HEK293 (cell line): ENCODE results near the gene RNF41.

Experiments used
- CTCF ChIA-PET: fragments of 350-600 bp; formaldehyde crosslinking; extraction: SDS; loops from one replicate; lab custom pipeline; 2021; ENCODE audit warnings: antibody characterized with exemption; lab: Yijun Ruan, JAX
- POLR2A ChIA-PET: fragments of 300-600 bp; formaldehyde crosslinking; extraction: SDS; loops from one replicate; lab custom pipeline; 2020; ENCODE audit warnings: antibody characterized with exemption, inconsistent platforms; lab: Yijun Ruan, JAX
- H3K27ac ChIP-seq: fragments of 200-500 bp; sonication (Bioruptor generic); 2 replicates; pipeline ENCODE4 v1.5.1; 2014; ENCODE audit warnings: low read depth, low read length, control low read depth, inconsistent platforms; ENCODE audit errors: extremely low read depth
- H3K36me3 ChIP-seq, 2 experiments: fragments of 200-500 bp in 1 of 2; sonication (Bioruptor generic) in 1 of 2; 1 replicate in 1 of 2; 2 replicates in 1 of 2; pipeline ENCODE4 v1.5.1; 2014 to 2017; ENCODE audit warnings: inconsistent platforms in 2 of 2, low read length in 2 of 2; ENCODE audit not compliant: control insufficient read depth in 2 of 2, insufficient read depth in 1 of 2
- H3K4me1 ChIP-seq: fragments of 200-500 bp; sonication (Bioruptor generic); 2 replicates; pipeline ENCODE4 v1.5.1; 2014; ENCODE audit warnings: mild to moderate bottlenecking, low read length, inconsistent platforms; ENCODE audit not compliant: control insufficient read depth, insufficient read depth
- H3K4me3 ChIP-seq: 2 replicates; pipeline ENCODE4 v1.5.1; 2011; ENCODE audit warnings: low read depth, mild to moderate bottlenecking, control low read depth, low read length, moderate library complexity
- H3K9me3 ChIP-seq: fragments of 200-500 bp; sonication (Bioruptor generic); 2 replicates; pipeline ENCODE4 v1.5.1; 2014; ENCODE audit warnings: low read depth, low read length, inconsistent platforms; ENCODE audit not compliant: control insufficient read depth, insufficient read depth
- FEZF1 ChIP-seq: fragments of 450-650 bp; formaldehyde crosslinking; IDR thresholded peaks from 2 replicates; pipeline ENCODE4 v1.5.1; 2016; ENCODE audit warnings: missing biosample characterization, missing genetic modification characterization
- KLF1 ChIP-seq: fragments of 450-650 bp; formaldehyde crosslinking; IDR thresholded peaks from 2 replicates; pipeline ENCODE4 v1.5.1; 2016; ENCODE audit warnings: missing biosample characterization, missing genetic modification characterization
- KLF7 ChIP-seq: fragments of 450-650 bp; formaldehyde crosslinking; IDR thresholded peaks from 2 replicates; pipeline ENCODE4 v1.5.1; 2016; ENCODE audit warnings: missing biosample characterization, missing genetic modification characterization, borderline replicate concordance
- KLF9 ChIP-seq: fragments of 450-650 bp; formaldehyde crosslinking; IDR thresholded peaks from 2 replicates; pipeline ENCODE4 v1.5.1; 2016; ENCODE audit warnings: missing biosample characterization, missing genetic modification characterization, low read depth
- MYNN ChIP-seq: fragments of 450-650 bp; formaldehyde crosslinking; IDR thresholded peaks from 2 replicates; pipeline ENCODE4 v1.5.1; 2016; ENCODE audit warnings: missing biosample characterization, missing genetic modification characterization, borderline replicate concordance
- OVOL3 ChIP-seq: fragments of 450-650 bp; formaldehyde crosslinking; IDR thresholded peaks from 2 replicates; pipeline ENCODE4 v1.5.1; 2016; ENCODE audit warnings: missing biosample characterization, missing genetic modification characterization
- SCRT1 ChIP-seq: fragments of 450-650 bp; formaldehyde crosslinking; IDR thresholded peaks from 2 replicates; pipeline ENCODE4 v1.5.1; 2016; ENCODE audit warnings: missing biosample characterization, missing genetic modification characterization, borderline replicate concordance
- ZBTB1 ChIP-seq: fragments of 450-650 bp; formaldehyde crosslinking; IDR thresholded peaks from 2 replicates; pipeline ENCODE4 v1.5.1; 2016; ENCODE audit warnings: missing biosample characterization, missing genetic modification characterization
- ZFP37 ChIP-seq: fragments of 450-650 bp; formaldehyde crosslinking; IDR thresholded peaks from 2 replicates; pipeline ENCODE4 v1.5.1; 2016; ENCODE audit warnings: missing biosample characterization, missing genetic modification characterization
- ZFP69B ChIP-seq: fragments of 450-650 bp; formaldehyde crosslinking; IDR thresholded peaks from 2 replicates; pipeline ENCODE4 v1.5.1; 2016; ENCODE audit warnings: missing biosample characterization, missing genetic modification characterization
- ZNF157 ChIP-seq: fragments of 450-650 bp; formaldehyde crosslinking; IDR thresholded peaks from 2 replicates; pipeline ENCODE4 v1.5.1; 2016; ENCODE audit warnings: missing biosample characterization, missing genetic modification characterization
- ZNF239 ChIP-seq: fragments of 450-650 bp; formaldehyde crosslinking; IDR thresholded peaks from 2 replicates; pipeline ENCODE4 v1.5.1; 2016; ENCODE audit warnings: missing biosample characterization, missing genetic modification characterization
- ZNF48 ChIP-seq: fragments of 450-650 bp; formaldehyde crosslinking; IDR thresholded peaks from 2 replicates; pipeline ENCODE4 v1.5.1; 2016; ENCODE audit warnings: missing biosample characterization, missing genetic modification characterization
- ZNF501 ChIP-seq: fragments of 450-650 bp; formaldehyde crosslinking; IDR thresholded peaks from 2 replicates; pipeline ENCODE4 v1.5.1; 2016; ENCODE audit warnings: missing biosample characterization, missing genetic modification characterization
- ZNF561 ChIP-seq: fragments of 450-650 bp; IDR thresholded peaks from 2 replicates; pipeline ENCODE4 v1.5.1; 2018; ENCODE audit warnings: missing biosample characterization, missing genetic modification characterization, borderline replicate concordance
- ZNF660 ChIP-seq: fragments of 450-650 bp; IDR thresholded peaks from 2 replicates; pipeline ENCODE4 v1.5.1; 2018; ENCODE audit warnings: missing biosample characterization, mild to moderate bottlenecking, missing genetic modification characterization
- ZNF664 ChIP-seq: fragments of 450-650 bp; formaldehyde crosslinking; IDR thresholded peaks from 2 replicates; pipeline ENCODE4 v1.5.1; 2016; ENCODE audit warnings: missing biosample characterization, missing genetic modification characterization
- ZNF776 ChIP-seq: fragments of 450-650 bp; formaldehyde crosslinking; IDR thresholded peaks from 2 replicates; pipeline ENCODE4 v1.5.0; 2017; ENCODE audit warnings: missing biosample characterization, missing genetic modification characterization, borderline replicate concordance
- ZNF792 ChIP-seq: fragments of 450-650 bp; formaldehyde crosslinking; IDR thresholded peaks from 2 replicates; pipeline ENCODE4 v1.5.1; 2016; ENCODE audit warnings: missing biosample characterization, missing genetic modification characterization
- TF ChIP-seq, protein P1 (sequence below): fragments of 450-650 bp; formaldehyde crosslinking; IDR thresholded peaks from 2 replicates; pipeline ENCODE4 v1.5.1; 2016; ENCODE audit warnings: missing biosample characterization, missing genetic modification characterization
- TF ChIP-seq, protein P2 (sequence below): fragments of 450-650 bp; formaldehyde crosslinking; IDR thresholded peaks from 2 replicates; pipeline ENCODE4 v1.5.1; 2016; ENCODE audit warnings: missing biosample characterization, missing genetic modification characterization, borderline replicate concordance
- TF ChIP-seq, protein P3 (sequence below): fragments of 450-650 bp; formaldehyde crosslinking; IDR thresholded peaks from 2 replicates; pipeline ENCODE4 v1.5.1; 2016; ENCODE audit warnings: missing biosample characterization, missing genetic modification characterization
- TF ChIP-seq, protein P4 (sequence below): fragments of 450-650 bp; formaldehyde crosslinking; IDR thresholded peaks from 2 replicates; pipeline ENCODE4 v1.5.0; 2017; ENCODE audit warnings: missing biosample characterization, missing genetic modification characterization, borderline replicate concordance

Gene RNF41

DNA sequence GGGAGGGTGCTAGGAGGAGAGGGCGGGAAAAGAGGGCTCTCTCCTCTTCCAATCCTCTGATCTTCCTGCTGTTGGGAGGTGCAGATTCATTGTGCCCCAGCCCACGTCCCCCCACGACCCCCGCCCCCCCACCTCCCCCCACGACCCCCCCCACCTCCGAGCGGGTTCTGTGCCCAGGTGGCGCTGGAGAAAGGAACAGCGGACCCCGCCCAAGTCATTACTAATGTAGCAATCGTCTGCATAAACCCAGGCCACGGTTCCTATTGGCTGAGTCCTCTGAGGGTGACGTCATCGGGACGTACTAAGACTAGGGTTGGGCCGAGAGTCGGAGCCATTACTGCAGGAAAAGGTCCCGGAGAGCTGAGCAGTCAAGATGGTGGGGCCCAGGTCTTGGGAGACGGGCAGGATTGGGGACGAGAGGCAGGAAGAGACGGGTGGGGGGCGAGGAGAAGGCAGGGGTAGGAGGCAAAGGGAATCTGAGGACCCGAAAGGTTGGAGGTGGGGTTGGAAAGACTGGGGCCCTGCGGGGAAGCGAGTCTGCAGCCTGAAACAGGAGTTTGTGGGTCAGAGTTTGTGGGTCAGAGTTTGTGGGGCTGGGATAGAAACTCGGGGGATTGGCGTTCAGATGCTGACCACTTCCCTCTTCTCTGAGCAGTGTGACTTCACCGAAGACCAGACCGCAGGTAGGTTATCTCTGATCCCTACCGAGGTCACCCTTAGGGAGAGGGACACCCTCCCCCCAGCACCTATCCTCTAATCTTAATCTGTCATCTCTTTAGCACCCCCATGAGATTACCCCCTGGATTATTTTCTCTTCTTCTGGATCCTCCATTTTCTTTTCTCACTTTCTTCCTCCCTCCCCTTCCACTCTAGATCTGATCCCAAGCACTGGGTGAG lies 63.4 kb downstream of the RNF41 start, which contains the start of gene MYL6:
TSS of gene MYL6 (plus strand) at position 331 of the 897 bp plus-strand sequence. CDS start at position 374, 43 bp downstream.
- Histone ChIP-seq H3K27ac (peak within 1 kb of the TSS; percentile 92), H3K36me3 (peaks cover 16 to 63% of the 10 kb centered on the region in 2 experiments), H3K9me3 (no peaks in the 10 kb centered on the region), H3K4me3 (peak within 1 kb of the TSS; percentile 90), H3K4me1 (peaks cover 3% of the 10 kb centered on the region; the same call in 1 of the 2 replicates)
- ChIA-PET POLR2A (interaction anchor here (0.5 to 2.8 kb wide), 18 partner anchors 10 to 478 kb away, joined by 3 to 42 read pairs (median 4); partner anchors contain the start of genes ESYT1, PA2G4, RNF41 and SMARCC2), CTCF (interaction anchor here (0.6 to 2.0 kb wide), 6 partner anchors 31 to 396 kb away, joined by 3 to 17 read pairs (median 6); partner anchors contain the start of genes ERBB3, ESYT1 and SMARCC2)
- TF ChIP-seq KLF7 (tag by site-specific recombination) (peak; percentile 95), KLF1 (peak; percentile 84), KLF9 (tag by site-specific recombination) (peak; percentile 80), MYNN (tag by site-specific recombination) (no peak), ZNF48 (tag by site-specific recombination) (no peak), ZBTB1 (tag by site-specific recombination) (peak; percentile 82; the same call in 1 of the 2 replicates), ZNF776 (tag by site-specific recombination) (no peak), ZNF660 (tag by site-specific recombination) (peak; percentile 68), FEZF1 (peak; percentile 93), ZNF157 (peak; percentile 32; the same call in 1 of the 2 replicates), ZNF501 (peak; percentile 99), ZNF561 (tag by site-specific recombination) (0 out of 2 replicates have a peak, but pooled peaks have one; percentile 0), ZFP37 (peak; percentile 97), ZFP69B (tag by site-specific recombination) (peak; percentile 98), OVOL3 (tag by site-specific recombination) (peak; percentile 62), ZNF664 (tag by site-specific recombination) (no peak), SCRT1 (tag by site-specific recombination) (peak; percentile 11; the same call in 1 of the 2 replicates), ZNF792 (tag by site-specific recombination) (peak; percentile 43; the same call in 1 of the 2 replicates), ZNF239 (tag by site-specific recombination) (peak; percentile 78)
- TF ChIP-seq, protein P1, sequence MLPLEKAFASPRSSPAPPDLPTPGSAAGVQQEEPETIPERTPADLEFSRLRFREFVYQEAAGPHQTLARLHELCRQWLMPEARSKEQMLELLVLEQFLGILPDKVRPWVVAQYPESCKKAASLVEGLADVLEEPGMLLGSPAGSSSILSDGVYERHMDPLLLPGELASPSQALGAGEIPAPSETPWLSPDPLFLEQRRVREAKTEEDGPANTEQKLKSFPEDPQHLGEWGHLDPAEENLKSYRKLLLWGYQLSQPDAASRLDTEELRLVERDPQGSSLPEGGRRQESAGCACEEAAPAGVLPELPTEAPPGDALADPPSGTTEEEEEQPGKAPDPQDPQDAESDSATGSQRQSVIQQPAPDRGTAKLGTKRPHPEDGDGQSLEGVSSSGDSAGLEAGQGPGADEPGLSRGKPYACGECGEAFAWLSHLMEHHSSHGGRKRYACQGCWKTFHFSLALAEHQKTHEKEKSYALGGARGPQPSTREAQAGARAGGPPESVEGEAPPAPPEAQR (tag by site-specific recombination), result peak; percentile 87
- TF ChIP-seq, protein P2, sequence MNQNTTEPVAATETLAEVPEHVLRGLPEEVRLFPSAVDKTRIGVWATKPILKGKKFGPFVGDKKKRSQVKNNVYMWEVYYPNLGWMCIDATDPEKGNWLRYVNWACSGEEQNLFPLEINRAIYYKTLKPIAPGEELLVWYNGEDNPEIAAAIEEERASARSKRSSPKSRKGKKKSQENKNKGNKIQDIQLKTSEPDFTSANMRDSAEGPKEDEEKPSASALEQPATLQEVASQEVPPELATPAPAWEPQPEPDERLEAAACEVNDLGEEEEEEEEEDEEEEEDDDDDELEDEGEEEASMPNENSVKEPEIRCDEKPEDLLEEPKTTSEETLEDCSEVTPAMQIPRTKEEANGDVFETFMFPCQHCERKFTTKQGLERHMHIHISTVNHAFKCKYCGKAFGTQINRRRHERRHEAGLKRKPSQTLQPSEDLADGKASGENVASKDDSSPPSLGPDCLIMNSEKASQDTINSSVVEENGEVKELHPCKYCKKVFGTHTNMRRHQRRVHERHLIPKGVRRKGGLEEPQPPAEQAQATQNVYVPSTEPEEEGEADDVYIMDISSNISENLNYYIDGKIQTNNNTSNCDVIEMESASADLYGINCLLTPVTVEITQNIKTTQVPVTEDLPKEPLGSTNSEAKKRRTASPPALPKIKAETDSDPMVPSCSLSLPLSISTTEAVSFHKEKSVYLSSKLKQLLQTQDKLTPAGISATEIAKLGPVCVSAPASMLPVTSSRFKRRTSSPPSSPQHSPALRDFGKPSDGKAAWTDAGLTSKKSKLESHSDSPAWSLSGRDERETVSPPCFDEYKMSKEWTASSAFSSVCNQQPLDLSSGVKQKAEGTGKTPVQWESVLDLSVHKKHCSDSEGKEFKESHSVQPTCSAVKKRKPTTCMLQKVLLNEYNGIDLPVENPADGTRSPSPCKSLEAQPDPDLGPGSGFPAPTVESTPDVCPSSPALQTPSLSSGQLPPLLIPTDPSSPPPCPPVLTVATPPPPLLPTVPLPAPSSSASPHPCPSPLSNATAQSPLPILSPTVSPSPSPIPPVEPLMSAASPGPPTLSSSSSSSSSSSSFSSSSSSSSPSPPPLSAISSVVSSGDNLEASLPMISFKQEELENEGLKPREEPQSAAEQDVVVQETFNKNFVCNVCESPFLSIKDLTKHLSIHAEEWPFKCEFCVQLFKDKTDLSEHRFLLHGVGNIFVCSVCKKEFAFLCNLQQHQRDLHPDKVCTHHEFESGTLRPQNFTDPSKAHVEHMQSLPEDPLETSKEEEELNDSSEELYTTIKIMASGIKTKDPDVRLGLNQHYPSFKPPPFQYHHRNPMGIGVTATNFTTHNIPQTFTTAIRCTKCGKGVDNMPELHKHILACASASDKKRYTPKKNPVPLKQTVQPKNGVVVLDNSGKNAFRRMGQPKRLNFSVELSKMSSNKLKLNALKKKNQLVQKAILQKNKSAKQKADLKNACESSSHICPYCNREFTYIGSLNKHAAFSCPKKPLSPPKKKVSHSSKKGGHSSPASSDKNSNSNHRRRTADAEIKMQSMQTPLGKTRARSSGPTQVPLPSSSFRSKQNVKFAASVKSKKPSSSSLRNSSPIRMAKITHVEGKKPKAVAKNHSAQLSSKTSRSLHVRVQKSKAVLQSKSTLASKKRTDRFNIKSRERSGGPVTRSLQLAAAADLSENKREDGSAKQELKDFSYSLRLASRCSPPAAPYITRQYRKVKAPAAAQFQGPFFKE, result no peak
- TF ChIP-seq, protein P3, sequence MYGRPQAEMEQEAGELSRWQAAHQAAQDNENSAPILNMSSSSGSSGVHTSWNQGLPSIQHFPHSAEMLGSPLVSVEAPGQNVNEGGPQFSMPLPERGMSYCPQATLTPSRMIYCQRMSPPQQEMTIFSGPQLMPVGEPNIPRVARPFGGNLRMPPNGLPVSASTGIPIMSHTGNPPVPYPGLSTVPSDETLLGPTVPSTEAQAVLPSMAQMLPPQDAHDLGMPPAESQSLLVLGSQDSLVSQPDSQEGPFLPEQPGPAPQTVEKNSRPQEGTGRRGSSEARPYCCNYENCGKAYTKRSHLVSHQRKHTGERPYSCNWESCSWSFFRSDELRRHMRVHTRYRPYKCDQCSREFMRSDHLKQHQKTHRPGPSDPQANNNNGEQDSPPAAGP, result peak; percentile 91
- TF ChIP-seq, protein P4, sequence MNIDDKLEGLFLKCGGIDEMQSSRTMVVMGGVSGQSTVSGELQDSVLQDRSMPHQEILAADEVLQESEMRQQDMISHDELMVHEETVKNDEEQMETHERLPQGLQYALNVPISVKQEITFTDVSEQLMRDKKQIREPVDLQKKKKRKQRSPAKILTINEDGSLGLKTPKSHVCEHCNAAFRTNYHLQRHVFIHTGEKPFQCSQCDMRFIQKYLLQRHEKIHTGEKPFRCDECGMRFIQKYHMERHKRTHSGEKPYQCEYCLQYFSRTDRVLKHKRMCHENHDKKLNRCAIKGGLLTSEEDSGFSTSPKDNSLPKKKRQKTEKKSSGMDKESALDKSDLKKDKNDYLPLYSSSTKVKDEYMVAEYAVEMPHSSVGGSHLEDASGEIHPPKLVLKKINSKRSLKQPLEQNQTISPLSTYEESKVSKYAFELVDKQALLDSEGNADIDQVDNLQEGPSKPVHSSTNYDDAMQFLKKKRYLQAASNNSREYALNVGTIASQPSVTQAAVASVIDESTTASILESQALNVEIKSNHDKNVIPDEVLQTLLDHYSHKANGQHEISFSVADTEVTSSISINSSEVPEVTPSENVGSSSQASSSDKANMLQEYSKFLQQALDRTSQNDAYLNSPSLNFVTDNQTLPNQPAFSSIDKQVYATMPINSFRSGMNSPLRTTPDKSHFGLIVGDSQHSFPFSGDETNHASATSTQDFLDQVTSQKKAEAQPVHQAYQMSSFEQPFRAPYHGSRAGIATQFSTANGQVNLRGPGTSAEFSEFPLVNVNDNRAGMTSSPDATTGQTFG (tag by site-specific recombination), result peak; percentile 79; the same call in 1 of the 2 replicates
